ENCODE data around the gene AGAP3. TPM values are rescaled to one million over a fixed set of nuclear protein-coding genes. Genes with fewer than 3 reads are reported as not detected.

AGAP3 gene
- total RNA-seq, 8 experiments from 2014 or later, result 34.1 to 84.7 (median 57.2) TPM

DNA sequence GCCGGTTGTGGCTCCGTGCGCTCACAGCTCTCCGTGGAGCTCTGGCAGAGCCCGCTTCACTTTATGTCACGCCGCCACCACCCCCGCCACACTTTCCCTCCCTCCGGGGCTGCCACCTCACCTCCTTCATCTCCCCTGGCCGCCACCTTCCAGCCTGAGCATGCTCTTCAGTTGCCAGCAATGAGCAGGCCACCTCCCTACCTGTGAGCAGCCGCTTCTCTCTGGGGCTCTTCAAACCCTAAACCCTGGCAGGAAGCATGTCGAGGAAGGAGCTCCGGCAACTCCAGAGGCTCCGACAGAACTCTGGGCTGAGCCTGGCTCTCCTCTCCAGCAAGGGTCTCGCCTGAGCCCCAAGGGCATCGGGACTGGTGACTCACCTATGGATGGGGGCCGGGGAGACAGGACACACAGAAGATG lies 44.5 kb downstream of the AGAP3 start:
- no peak overlapping the region for H3K4me3 ChIP-seq
- H3K4me1 ChIP-seq (replicated peaks in 1 of 2), result peaks cover 12 to 25% of the 10 kb centered on the region in 2 donors
- in situ Hi-C loops (cut with MboI; ENCODE audit: low pct_unique_long_range_greater_than_20kb in 2 of 9, low sequenced_read_pairs in 9 of 9, unreplicated experiment in 9 of 9), result no loop called here
- H3K27ac ChIP-seq, result no peak overlapping the region
- 70 to 76% methylated on average over 2 to 5 of the region's 17 CpGs; no CpG with 5 or more reads in 8 of the 10 experiments for WGBS, 10 experiments
- ATAC-seq (replicated peaks in 6 of 8), result no peak

DNA sequence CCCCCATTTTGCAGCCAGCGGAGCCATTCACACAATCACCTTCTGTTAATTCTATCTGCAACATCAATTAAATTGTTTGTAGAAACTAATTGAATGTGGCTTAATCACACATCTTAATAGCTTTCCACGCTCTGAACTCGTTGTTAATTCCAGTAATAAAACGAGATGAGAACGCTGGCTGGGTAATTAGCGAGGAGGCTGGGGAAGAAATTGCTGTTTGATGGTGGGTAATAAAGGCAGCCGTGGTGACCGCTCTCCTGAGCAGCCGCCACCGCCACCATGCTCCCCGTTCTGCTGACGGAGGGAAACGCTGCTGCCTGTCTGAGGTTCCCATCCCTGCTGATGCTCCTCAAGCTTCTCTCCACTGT lies 44.9 kb downstream of the AGAP3 start:
- peak in 1 of 8 experiments; percentile 40 for ATAC-seq (replicated peaks in 6 of 8)
- in situ Hi-C loops (cut with MboI; ENCODE audit: low pct_unique_long_range_greater_than_20kb in 2 of 9, low sequenced_read_pairs in 9 of 9, unreplicated experiment in 9 of 9), result no loop called here
- Histone ChIP-seq H3K27ac (no peak overlapping the region), H3K4me3 (no peak overlapping the region), H3K4me1 (replicated peaks in 1 of 2) (peaks cover 12 to 22% of the 10 kb centered on the region in 2 donors)
- 43 to 82% (median 53%) methylated on average over 4 to 12 of the region's 13 CpGs; no CpG with 5 or more reads in 6 of the 10 experiments for WGBS, 10 experiments

DNA sequence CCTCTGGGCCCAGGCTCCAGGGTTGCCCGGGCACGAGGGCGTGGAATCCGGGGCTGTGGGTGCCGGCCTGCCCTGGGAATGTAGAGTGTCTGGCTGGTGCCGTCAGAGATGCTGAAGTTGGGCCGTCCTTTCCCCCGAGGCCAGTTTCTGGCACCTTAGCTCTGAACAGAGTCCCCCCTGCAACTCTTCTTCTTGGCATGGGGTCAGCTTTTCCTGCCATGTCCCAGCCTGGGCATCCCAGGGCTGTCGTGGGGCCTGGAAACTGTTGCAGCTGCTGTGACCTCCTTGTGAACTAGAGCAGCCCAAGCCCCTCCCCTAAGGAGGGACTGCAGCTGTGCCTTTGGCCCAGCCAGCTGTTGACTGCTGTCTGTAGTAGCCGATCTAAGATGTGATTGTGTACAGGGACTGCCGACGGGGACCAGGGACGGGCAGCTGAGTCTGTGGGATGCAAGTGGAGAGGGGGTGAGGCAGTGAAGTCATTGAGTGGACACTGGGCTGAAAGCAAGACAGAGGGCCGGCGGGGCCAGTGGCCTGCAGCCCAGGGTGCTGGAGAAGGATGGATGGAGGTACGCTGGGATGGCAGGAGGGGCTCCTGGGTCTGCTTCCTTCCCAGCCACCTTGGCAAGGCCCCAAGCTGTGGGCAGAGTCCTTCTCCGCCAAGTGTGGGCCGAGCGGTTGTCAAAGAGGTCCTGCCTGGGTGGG lies 45.5 kb downstream of the AGAP3 start:
- Histone ChIP-seq H3K4me3 (no peak overlapping the region), H3K27ac (no peak overlapping the region), H3K4me1 (replicated peaks in 1 of 2) (peaks cover 11 to 17% of the 10 kb centered on the region in 2 donors)
- in situ Hi-C loops (cut with MboI; ENCODE audit: low pct_unique_long_range_greater_than_20kb in 2 of 9, low sequenced_read_pairs in 9 of 9, unreplicated experiment in 9 of 9), result no loop called here
- WGBS, 10 experiments, result 20 to 100% (median 73%) methylated on average over 1 to 9 of the region's 19 CpGs; no CpG with 5 or more reads in 5 of the 10 experiments
- peak in 3 of 8 experiments; percentile 33 to 36 (median 35) for ATAC-seq (replicated peaks in 6 of 8)

DNA sequence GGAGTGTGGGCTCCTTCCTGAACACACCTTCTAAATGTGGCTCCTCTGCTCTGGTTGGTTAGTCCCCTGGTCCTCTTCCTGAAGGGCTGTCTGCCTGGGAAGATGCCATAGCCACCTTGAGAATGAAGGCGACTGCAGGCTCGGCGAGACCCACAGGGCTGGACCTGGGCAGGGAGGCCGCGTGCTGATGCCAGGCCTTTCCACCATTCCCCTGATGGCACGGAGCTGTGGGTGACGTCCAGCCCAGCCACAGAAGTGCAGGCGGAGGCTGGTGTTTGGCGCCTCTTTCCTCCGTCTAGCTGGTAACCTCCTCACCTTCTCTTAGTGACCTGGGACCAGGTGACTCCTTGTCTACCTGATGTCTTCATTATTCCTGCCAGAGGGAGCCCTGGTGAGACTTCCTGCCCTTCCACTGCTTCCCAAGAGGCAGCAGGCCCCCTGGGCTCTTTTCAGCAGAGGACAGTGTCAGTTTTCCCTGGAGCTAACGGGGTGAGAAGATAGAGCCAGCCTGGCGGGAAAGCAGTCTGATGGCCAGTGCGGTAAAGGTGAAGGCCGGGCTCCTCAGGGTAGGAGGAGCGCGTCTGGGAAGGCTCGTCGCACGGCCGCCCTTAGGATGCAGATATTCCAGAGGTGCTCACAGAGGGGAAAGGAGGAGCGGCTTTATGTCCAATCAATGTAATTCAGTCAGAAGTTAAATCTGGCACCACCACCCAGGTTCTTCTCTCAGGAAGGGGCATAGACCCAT lies 46.4 kb downstream of the AGAP3 start:
- in situ Hi-C loops (cut with MboI; ENCODE audit: low pct_unique_long_range_greater_than_20kb in 2 of 9, low sequenced_read_pairs in 9 of 9, unreplicated experiment in 9 of 9), result no loop called here
- no peak for ATAC-seq (replicated peaks in 6 of 8)
- Histone ChIP-seq H3K27ac (no peak overlapping the region), H3K4me3 (no peak overlapping the region), H3K4me1 (replicated peaks in 1 of 2) (peaks cover 10% of the 10 kb centered on the region in 2 donors)
- WGBS, 10 experiments, result 93 to 100% (median 100%) methylated on average over 1 to 5 of the region's 21 CpGs; no CpG with 5 or more reads in 3 of the 10 experiments

DNA sequence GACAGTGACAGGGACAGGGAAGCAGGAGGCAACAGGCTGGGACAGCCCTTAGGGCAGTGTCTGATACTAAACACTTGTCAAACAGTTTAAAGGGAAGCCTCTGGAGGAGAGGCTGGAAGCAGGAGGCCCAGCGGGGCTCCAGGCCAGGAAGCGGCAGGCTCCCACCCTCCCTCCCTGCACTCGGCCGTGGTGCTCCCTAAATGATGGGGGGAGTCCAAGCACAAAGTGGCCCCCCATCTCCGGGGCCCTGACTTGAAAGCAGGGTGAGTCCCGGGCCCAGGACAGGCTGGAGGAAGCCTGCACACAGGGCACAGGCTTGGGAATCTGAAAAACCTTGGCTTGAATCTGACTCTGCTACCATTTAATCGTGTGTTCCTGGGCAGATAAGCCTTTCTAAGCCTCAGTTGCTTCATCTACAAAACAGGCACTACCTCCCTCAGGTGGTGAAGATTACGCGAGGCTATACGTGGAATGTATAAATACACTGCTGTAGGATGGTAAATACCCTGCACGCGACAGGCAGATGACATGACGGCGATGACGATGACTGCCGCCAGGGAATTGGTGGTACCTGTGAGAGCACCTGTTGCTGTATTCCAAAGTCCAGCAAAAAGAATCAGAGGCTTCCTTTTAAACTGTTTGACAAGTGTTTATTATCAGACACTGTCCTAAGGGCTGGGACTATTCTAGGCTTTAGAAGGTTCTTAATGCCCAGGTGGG lies 47.2 kb downstream of the AGAP3 start:
- no peak overlapping the region for H3K27ac ChIP-seq
- peaks cover 15 to 18% of the 10 kb centered on the region in 2 donors for H3K4me1 ChIP-seq (replicated peaks in 1 of 2)
- WGBS, 10 experiments, result 66 to 95% (median 94%) methylated on average over 1 to 11 of the region's 16 CpGs; no CpG with 5 or more reads in 3 of the 10 experiments
- in situ Hi-C loops (cut with MboI; ENCODE audit: low pct_unique_long_range_greater_than_20kb in 2 of 9, low sequenced_read_pairs in 9 of 9, unreplicated experiment in 9 of 9), result no loop called here
- H3K4me3 ChIP-seq, result no peak overlapping the region
- ATAC-seq (replicated peaks in 6 of 8), result no peak

DNA sequence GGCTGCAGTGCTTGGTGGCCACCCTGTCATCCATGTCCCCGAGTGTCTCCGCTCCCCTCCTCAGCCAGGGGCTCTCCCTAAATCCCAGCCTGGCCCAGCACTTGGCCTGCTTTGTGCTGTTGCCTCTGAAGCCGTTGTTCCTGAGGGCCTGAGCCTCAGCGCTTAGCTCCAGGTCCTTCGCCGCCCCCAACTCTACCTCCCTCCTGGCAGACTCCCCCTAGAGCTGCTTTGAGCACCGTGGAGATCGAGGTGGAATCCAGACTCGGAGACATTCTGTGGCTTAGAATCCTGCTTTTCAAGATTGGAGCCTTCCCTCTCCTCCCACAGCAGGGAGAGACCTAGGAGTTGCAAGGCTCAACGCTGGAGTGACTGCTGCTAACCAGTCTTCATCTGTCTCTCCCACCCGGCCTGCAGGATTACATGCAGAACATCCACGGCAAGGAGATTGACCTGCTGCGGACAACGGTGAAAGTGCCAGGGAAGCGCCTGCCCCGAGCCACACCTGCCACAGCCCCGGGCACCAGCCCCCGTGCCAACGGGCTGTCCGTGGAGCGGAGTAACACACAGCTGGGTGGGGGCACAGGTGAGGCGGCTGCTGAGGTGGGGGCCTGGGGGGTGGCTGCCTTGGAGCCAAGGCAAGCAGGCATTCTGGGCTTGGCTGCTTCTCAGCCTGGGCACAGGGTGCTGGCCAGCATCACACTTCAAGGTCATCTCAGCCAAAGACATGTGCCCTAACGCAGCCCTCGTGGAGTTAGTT lies 47.9 kb downstream of the AGAP3 start:
- in situ Hi-C loops (cut with MboI; ENCODE audit: low pct_unique_long_range_greater_than_20kb in 2 of 9, low sequenced_read_pairs in 9 of 9, unreplicated experiment in 9 of 9), result no loop called here
- 72 to 100% (median 86%) methylated on average over 1 to 8 of the region's 24 CpGs; no CpG with 5 or more reads in 5 of the 10 experiments for WGBS, 10 experiments
- ATAC-seq (replicated peaks in 6 of 8), result no peak
- H3K4me3 ChIP-seq, result no peak overlapping the region
- no peak overlapping the region for H3K27ac ChIP-seq
- H3K4me1 ChIP-seq (replicated peaks in 1 of 2), result peaks cover 18 to 21% of the 10 kb centered on the region in 2 donors

DNA sequence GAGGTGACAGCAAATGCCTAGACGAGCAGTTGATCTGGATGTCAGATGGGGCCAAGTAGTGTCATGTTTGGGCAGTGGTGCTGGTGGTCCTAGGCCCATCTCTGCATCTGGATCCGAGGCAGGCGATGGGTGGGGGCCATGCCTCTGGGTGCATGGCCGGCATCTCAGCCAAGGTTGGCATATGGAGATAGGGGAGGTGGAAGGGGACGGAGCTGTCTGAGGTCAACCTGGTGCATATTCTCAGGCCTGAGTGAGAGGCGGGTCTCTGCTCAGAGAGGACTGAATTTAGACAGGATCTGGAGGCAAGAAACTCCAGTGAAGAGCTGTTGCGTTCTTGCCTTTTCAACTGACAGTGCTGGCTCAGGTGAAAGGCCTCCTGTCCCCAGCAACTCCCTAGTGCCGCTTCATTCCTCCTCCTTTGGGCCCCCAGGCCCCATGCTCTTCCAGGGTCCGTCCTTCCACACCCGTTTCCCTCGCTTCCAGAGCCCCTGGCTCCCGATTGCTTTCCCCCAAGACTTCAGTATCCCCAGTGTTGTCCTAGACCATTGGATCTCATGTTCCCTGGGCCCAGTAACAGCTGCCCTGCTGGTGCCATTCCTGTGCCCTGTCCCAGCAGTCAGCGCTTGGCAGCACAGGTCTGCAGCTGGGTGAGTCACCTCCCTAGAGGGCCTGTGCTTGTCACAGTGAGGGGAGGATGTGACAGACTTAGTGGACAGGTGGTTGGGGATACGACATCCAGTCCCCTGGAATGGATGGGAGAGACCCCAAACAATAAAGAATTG lies 48.7 kb downstream of the AGAP3 start:
- WGBS, 10 experiments, result 80 to 100% (median 89%) methylated on average over 1 to 10 of the region's 14 CpGs; no CpG with 5 or more reads in 4 of the 10 experiments
- Histone ChIP-seq H3K4me1 (replicated peaks in 1 of 2) (peaks cover 18 to 21% of the 10 kb centered on the region in 2 donors), H3K27ac (no peak overlapping the region), H3K4me3 (no peak overlapping the region)
- in situ Hi-C loops (cut with MboI; ENCODE audit: low pct_unique_long_range_greater_than_20kb in 2 of 9, low sequenced_read_pairs in 9 of 9, unreplicated experiment in 9 of 9), result no loop called here
- no peak for ATAC-seq (replicated peaks in 6 of 8)

DNA sequence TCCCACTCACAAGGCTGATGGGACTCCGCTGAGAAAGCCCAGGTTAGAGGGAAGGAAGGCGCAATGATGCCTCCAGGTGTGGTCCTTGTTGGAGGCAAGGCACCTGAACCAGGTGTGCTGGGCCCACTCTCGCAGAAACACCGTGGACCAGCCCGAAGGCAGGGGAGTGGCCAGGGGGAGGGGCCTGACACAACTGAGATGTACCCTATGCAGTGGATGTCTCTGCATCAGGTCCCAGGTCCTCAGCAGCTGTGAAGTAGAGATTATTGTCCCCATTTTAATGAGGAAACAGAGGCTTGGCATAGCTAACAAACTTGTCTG lies 49.2 kb downstream of the AGAP3 start:
- peaks cover 18 to 21% of the 10 kb centered on the region in 2 donors for H3K4me1 ChIP-seq (replicated peaks in 1 of 2)
- H3K4me3 ChIP-seq, result no peak overlapping the region
- no peak for ATAC-seq (replicated peaks in 6 of 8)
- WGBS, 10 experiments, result 90 to 100% (median 100%) methylated on average over 1 to 3 of the region's 5 CpGs; no CpG with 5 or more reads in 5 of the 10 experiments
- no peak overlapping the region for H3K27ac ChIP-seq
- in situ Hi-C loops (cut with MboI; ENCODE audit: low pct_unique_long_range_greater_than_20kb in 2 of 9, low sequenced_read_pairs in 9 of 9, unreplicated experiment in 9 of 9), result no loop called here

DNA sequence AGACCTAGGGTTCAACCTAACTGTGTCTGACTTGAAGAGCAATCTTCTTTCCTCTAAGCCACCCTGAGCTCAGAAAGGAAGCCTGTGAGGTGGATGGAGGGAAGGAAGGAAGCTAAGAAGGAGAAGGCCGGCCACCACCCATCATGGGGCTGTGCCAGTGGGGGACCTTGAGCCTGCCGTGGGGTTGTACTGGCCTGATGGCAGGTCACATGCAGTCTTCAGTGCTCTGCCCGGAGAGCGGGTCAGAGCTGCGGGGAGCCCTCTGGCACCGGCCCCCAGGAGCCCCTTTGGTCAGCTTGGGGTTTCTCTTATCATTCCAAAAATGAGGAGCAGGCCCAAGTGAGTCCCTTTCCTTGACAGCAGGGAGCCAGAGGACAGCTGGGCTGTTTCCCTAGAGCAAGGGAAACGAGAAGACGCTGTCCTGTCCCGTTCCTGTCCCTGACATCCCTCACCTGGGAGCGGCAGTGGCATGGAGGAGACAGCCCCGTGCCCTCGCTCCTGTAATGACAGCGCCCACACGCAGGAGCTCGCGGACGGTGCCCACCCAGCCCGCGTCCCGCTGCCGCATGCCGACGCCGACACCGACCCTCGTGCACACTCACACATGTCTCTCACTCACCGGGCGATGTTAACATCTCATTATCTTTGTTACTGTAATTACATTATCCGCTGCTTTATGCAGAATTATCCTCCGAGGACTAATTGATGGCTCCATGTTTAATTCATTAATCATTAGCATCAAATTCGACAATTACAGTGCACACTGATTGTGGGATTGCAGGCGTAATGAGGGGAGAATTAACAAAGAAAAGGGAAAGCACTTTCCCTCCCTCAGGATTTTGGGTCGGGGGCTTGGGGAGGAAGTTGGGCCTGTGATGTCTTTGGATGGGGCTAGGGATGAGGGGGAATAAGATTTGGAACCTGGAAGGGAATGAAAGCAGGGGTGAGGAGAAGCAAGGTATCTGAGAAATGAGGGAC lies 49.9 kb downstream of the AGAP3 start:
- in situ Hi-C loops (cut with MboI; ENCODE audit: low pct_unique_long_range_greater_than_20kb in 2 of 9, low sequenced_read_pairs in 9 of 9, unreplicated experiment in 9 of 9), result no loop called here
- peaks cover 18 to 21% of the 10 kb centered on the region in 2 donors for H3K4me1 ChIP-seq (replicated peaks in 1 of 2)
- 87 to 100% (median 94%) methylated on average over 2 to 25 of the region's 33 CpGs; no CpG with 5 or more reads in 3 of the 10 experiments for WGBS, 10 experiments

DNA sequence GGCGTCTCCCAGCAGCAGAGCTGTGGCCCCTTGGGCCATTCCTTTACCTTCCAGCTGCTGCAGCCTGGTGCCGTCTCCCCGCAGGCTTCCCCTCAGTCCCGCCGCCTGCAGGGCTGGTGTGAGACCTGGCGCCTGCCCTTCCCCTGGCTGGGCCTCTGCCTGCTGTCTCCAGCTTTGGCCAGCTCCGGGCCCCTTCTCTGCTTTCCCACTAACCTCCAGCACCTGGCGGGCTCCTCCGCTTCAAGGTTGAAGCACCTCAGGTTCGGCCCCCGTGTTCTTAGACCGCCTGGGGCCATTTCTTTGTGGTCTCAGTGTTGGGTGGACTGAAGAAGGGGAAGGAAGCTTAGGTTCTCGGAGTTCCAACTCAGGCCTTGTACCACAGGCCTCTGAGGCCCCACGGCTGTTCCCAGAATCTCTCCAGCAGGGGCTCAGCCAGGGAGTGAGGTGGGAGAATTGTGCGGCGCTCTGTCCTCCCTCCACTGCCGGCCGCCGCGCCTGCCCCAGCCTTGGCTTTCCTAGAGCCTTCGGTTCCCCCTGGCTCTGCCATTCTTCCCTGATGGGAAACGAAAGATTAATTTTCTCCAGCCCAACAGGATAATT lies 50.9 kb downstream of the AGAP3 start:
- H3K27ac ChIP-seq, result no peak overlapping the region
- in situ Hi-C loops (cut with MboI; ENCODE audit: low pct_unique_long_range_greater_than_20kb in 2 of 9, low sequenced_read_pairs in 9 of 9, unreplicated experiment in 9 of 9), result no loop called here
- no peak overlapping the region for H3K4me3 ChIP-seq
- ATAC-seq (replicated peaks in 6 of 8), result peak in 6 of 8 experiments; percentile 14 to 52 (median 42)
- WGBS, 10 experiments, result 10 to 100% (median 72%) methylated on average over 1 to 15 of the region's 22 CpGs; no CpG with 5 or more reads in 3 of the 10 experiments
- H3K4me1 ChIP-seq (replicated peaks in 1 of 2), result peaks cover 9 to 21% of the 10 kb centered on the region in 2 donors

More for the DNA sequence above, 49.9 kb downstream of the AGAP3 start:
- Histone ChIP-seq H3K4me3 (no peak overlapping the region), H3K27ac (no peak overlapping the region)
- ATAC-seq (replicated peaks in 6 of 8), result no peak

DNA sequence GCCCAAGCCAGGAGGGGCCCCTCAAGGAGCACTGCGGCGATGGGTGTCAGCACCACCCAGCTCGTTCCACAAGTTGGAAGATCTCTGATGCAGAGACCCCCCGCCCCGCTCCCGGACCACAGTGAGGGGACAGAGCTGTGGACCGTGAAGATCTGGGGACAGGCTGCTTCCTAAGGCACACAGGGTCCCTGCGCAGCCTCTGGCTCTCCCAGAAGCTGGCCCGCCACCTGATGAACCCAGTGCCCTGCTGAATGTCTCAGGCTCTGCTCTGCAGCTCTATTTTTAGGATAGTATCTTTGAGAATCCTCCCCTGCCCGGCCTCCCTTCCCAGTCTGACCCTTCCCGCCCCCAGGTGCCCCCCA lies 51.5 kb downstream of the AGAP3 start:
- ATAC-seq (replicated peaks in 6 of 8), result peak in 3 of 8 experiments; percentile 1 to 5 (median 2)
- H3K27ac ChIP-seq, result peak overlapping the region in 1 of 2 donors; percentile 36
- WGBS, 10 experiments, result 67 to 100% (median 100%) methylated on average over 1 to 4 of the region's 11 CpGs; no CpG with 5 or more reads in 7 of the 10 experiments
- peaks cover 9 to 21% of the 10 kb centered on the region in 2 donors for H3K4me1 ChIP-seq (replicated peaks in 1 of 2)
- no peak overlapping the region for H3K4me3 ChIP-seq
- in situ Hi-C loops (cut with MboI; ENCODE audit: low pct_unique_long_range_greater_than_20kb in 2 of 9, low sequenced_read_pairs in 9 of 9, unreplicated experiment in 9 of 9), result no loop called here
